Endothelial cell of umbilical vein (primary cell): ENCODE results near the gene VAV3. TPM values are rescaled to one million over a fixed set of nuclear protein-coding genes. Genes with fewer than 3 reads are reported as not detected.

ENCODE experiments used
- BruUV-seq: library from RNA; stranded (reverse); fragments of 400-500 nt; replicated peaks from 2 replicates; lab custom pipeline; 2021; lab: Mats Ljungman, UMichigan
- CTCF ChIA-PET: fragments of 300-600, 350-600 bp; sonication (Branson Sonifier 250); formaldehyde crosslinking; loops from one replicate; lab custom pipeline; 2021; ENCODE audit warnings: antibody characterized with exemption, inconsistent platforms; lab: Charles Lee
- POLR2A ChIA-PET: fragments of 300-600, 350-600 bp; sonication (Branson Sonifier 250); formaldehyde crosslinking; loops from one replicate; lab custom pipeline; 2021; ENCODE audit warnings: antibody characterized with exemption, inconsistent platforms; lab: Charles Lee
- DNase-seq: peaks from one replicate; pipeline ENCODE4 v3.0.0-alpha.2; 2011; ENCODE audit warnings: low read depth, low spot score
- FAIRE-seq: peaks from 2 replicates; lab custom pipeline; 2011; peaks lifted over from hg19 to GRCh38; lab: Jason Lieb, UNC
- H2AFZ ChIP-seq: 2 replicates; pipeline ENCODE4 v1.6.0; 2012; ENCODE audit warnings: low read depth, low read length, control low read depth, inconsistent platforms
- H3K27ac ChIP-seq: 2 replicates; pipeline ENCODE4 v1.5.1; 2011; ENCODE audit warnings: low read depth, mild to moderate bottlenecking, control low read depth, low read length, moderate library complexity; ENCODE audit not compliant: insufficient read depth
- H3K27me3 ChIP-seq, 2 experiments: 2 replicates each; pipeline versions ENCODE4 v1.6.0 to v1.6.1; 2011; ENCODE audit warnings: low read length in 2 of 2, mixed read lengths in 1 of 2; ENCODE audit not compliant: control insufficient read depth in 2 of 2, insufficient read depth in 2 of 2
- H3K36me3 ChIP-seq, 2 experiments: 2 replicates in 1 of 2; 3 replicates in 1 of 2; pipeline ENCODE4 v1.5.1; 2011; ENCODE audit warnings: low read length in 2 of 2, mild to moderate bottlenecking in 1 of 2, moderate library complexity in 1 of 2; ENCODE audit not compliant: control insufficient read depth in 2 of 2, insufficient read depth in 2 of 2; ENCODE audit errors: extremely low read depth in 1 of 2
- H3K4me1 ChIP-seq: 3 replicates; pipeline ENCODE4 v1.5.1; 2011; ENCODE audit warnings: mild to moderate bottlenecking, low read length; ENCODE audit not compliant: control insufficient read depth, insufficient read depth; ENCODE audit errors: extremely low read depth
- H3K4me2 ChIP-seq: 2 replicates; pipeline ENCODE4 v1.6.1; 2011; ENCODE audit warnings: low read length, control low read depth, mixed read lengths; ENCODE audit not compliant: insufficient read depth
- H3K4me3 ChIP-seq, 3 experiments: fragments of 200-600 bp in 1 of 3; sonication (generic), shearing (Covaris generic) in 1 of 3; replicated peaks in 1 of 3; 2 replicates each; pipeline ENCODE4 v1.5.1; 2011 to 2016; ENCODE audit warnings: control low read depth in 3 of 3, low read length in 3 of 3, mild to moderate bottlenecking in 2 of 3, inconsistent platforms in 1 of 3, low read depth in 1 of 3, moderate library complexity in 1 of 3; ENCODE audit not compliant: insufficient read depth in 1 of 3
- H3K79me2 ChIP-seq: 2 replicates; pipeline ENCODE4 v1.6.0; 2012; ENCODE audit warnings: low read length, inconsistent platforms; ENCODE audit not compliant: control insufficient read depth, insufficient read depth
- H3K9ac ChIP-seq: replicated peaks from 2 replicates; pipeline ENCODE3; 2011; ENCODE audit warnings: low read length, control low read depth; ENCODE audit not compliant: insufficient read depth; ENCODE audit errors: extremely low read depth
- H3K9me1 ChIP-seq: replicated peaks from 3 replicates; pipeline ENCODE4 v1.6.0; 2011; ENCODE audit warnings: mild to moderate bottlenecking, low read length; ENCODE audit not compliant: control insufficient read depth, insufficient read depth; ENCODE audit errors: extremely low read depth
- H3K9me3 ChIP-seq: replicated peaks from 2 replicates; pipeline ENCODE4 v1.5.1; 2012; ENCODE audit warnings: low read length, inconsistent platforms; ENCODE audit not compliant: control insufficient read depth, insufficient read depth
- H4K20me1 ChIP-seq: replicated peaks from 2 replicates; pipeline ENCODE3; 2011; ENCODE audit warnings: mild to moderate bottlenecking, low read length; ENCODE audit not compliant: control insufficient read depth, insufficient read depth; ENCODE audit errors: extremely low read depth
- EZH2 ChIP-seq: IDR thresholded peaks from 2 replicates; pipeline ENCODE4 v1.6.1; 2012; ENCODE audit warnings: borderline replicate concordance, low read depth, mild to moderate bottlenecking, moderate library complexity, low read length, inconsistent platforms; ENCODE audit not compliant: severe bottlenecking
- FOS ChIP-seq: IDR thresholded peaks from 2 replicates; pipeline ENCODE4 v1.6.1; 2011; ENCODE audit warnings: mild to moderate bottlenecking, low read length, moderate library complexity, borderline replicate concordance; ENCODE audit not compliant: insufficient read depth
- GATA2 ChIP-seq: IDR thresholded peaks from 2 replicates; pipeline ENCODE4 v1.7.0; 2011; ENCODE audit warnings: low read depth, mild to moderate bottlenecking, moderate library complexity, mixed read lengths, low read length; ENCODE audit not compliant: insufficient read length, insufficient read depth
- JUN ChIP-seq: IDR thresholded peaks from 2 replicates; pipeline ENCODE4 v1.6.1; 2011; ENCODE audit warnings: borderline replicate concordance, low read depth; ENCODE audit not compliant: insufficient read length, insufficient read depth
- MYC ChIP-seq: IDR thresholded peaks from one replicate; pipeline ENCODE4 v1.6.1; 2011; ENCODE audit warnings: mild to moderate bottlenecking, low read depth, low read length
- POLR2A ChIP-seq: IDR thresholded peaks from 2 replicates; pipeline ENCODE4 v1.6.1; 2012; ENCODE audit warnings: low read depth, mild to moderate bottlenecking, control low read depth, low read length
- POLR2AphosphoS5 ChIP-seq: IDR thresholded peaks from 2 replicates; pipeline ENCODE4 v1.6.1; 2012; ENCODE audit warnings: low read depth, mild to moderate bottlenecking, control low read depth, low read length, moderate library complexity; ENCODE audit not compliant: insufficient read depth
- dilution Hi-C: fragments of 300-500 bp; cut with MboI; formaldehyde crosslinking; loops from one replicate; pipeline ENCODE4 v1.15.0; 2019; ENCODE audit warnings: low sequenced_read_pairs; ENCODE audit not compliant: extremely low pct_ligation_motif_present
- intact Hi-C: fragments of 100-400 bp; cut with micrococcal nuclease; formaldehyde crosslinking; loops from one replicate; pipeline ENCODE4 v1.10.0; 2022
- polyA plus RNA-seq, 4 experiments: library from polyadenylated mRNA; depleted of rRNA in 3 of 4; stranded (reverse) in 3 of 4; unstranded in 1 of 4; fragments of >200 nt; gene quantifications; 2 replicates each; pipeline versions ENCODE4 v1.2.1 to v1.2.3, GENCODE V29; 2011 to 2012; ENCODE audit warnings: missing spikeins in 1 of 4
- total RNA-seq: library from RNA; stranded (reverse); gene quantifications from 2 replicates; pipeline ENCODE4 v1.2.3, GENCODE V29; 2021
- TF ChIP-seq, protein P1 (sequence below), 2 donors: IDR thresholded peaks; 1 replicate in 1 of 2; 2 replicates in 1 of 2; pipeline ENCODE4 v1.5.1; 2011; ENCODE audit warnings: low read length in 2 of 2, mild to moderate bottlenecking in 2 of 2, moderate library complexity in 2 of 2, control low read depth in 1 of 2, inconsistent platforms in 1 of 2, low read depth in 1 of 2; ENCODE audit not compliant: insufficient read depth in 1 of 2; ENCODE audit errors: extremely low read depth in 1 of 2
- TF ChIP-seq, protein P2 (sequence below): IDR thresholded peaks from 2 replicates; pipeline ENCODE4 v1.6.1; 2011; ENCODE audit not compliant: insufficient read depth, insufficient read length

VAV3 gene
- total and polyA plus RNA-seq, 2 donors (not counting 3 experiments of a cell fraction or from before 2014, with no cell fraction given): 0.18 to 1.5 TPM

DNA sequence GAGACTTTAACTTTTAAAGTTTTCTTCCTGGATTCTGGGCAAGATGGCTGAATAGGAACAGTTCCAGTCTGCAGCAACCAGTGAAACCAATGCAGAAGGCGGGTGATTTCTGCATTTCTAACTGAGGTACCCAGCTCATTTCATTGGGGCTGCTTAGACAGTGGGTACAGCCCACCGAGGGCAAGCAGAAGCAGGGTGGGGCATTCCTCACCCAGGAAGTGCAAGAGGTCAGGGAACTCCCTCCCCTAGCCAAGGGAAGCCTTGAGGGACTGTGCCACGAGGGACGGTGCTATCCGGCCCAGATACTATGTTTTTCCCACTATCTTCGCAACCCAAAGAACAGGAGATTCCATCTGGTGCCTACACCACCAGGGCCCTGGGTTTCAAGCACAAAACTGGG lies 121.0 kb downstream of the VAV3 start:
- no peak overlapping the region for H3K4me2 ChIP-seq
- ChIA-PET POLR2A (no interaction called here), CTCF (no interaction called here)
- H2AFZ ChIP-seq: no peak overlapping the region
- TF ChIP-seq, protein P1, sequence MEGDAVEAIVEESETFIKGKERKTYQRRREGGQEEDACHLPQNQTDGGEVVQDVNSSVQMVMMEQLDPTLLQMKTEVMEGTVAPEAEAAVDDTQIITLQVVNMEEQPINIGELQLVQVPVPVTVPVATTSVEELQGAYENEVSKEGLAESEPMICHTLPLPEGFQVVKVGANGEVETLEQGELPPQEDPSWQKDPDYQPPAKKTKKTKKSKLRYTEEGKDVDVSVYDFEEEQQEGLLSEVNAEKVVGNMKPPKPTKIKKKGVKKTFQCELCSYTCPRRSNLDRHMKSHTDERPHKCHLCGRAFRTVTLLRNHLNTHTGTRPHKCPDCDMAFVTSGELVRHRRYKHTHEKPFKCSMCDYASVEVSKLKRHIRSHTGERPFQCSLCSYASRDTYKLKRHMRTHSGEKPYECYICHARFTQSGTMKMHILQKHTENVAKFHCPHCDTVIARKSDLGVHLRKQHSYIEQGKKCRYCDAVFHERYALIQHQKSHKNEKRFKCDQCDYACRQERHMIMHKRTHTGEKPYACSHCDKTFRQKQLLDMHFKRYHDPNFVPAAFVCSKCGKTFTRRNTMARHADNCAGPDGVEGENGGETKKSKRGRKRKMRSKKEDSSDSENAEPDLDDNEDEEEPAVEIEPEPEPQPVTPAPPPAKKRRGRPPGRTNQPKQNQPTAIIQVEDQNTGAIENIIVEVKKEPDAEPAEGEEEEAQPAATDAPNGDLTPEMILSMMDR (IDR thresholded peaks at IDR 0.05; ENCODE audit: extremely low read depth in 1 of 2, insufficient read depth in 1 of 2, low read depth in 1 of 2, low read length in 2 of 2): no peak
- no peak for TF ChIP-seq FOS
- TF ChIP-seq JUN: no peak
- TF ChIP-seq EZH2: no peak
- no peak for TF ChIP-seq MYC
- TF ChIP-seq POLR2AphosphoS5: no peak
- TF ChIP-seq GATA2: no peak
- TF ChIP-seq, protein P2, sequence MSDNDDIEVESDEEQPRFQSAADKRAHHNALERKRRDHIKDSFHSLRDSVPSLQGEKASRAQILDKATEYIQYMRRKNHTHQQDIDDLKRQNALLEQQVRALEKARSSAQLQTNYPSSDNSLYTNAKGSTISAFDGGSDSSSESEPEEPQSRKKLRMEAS: no peak
- no peak for TF ChIP-seq POLR2A
- H3K9me1 ChIP-seq: no peaks in the 10 kb centered on the region
- FAIRE-seq: no peak
- intact Hi-C loops: no loop called here
- no peak overlapping the region for H3K4me3 ChIP-seq
- H3K79me2 ChIP-seq: no peaks in the 10 kb centered on the region
- H3K36me3 ChIP-seq: no peaks in the 10 kb centered on the region
- peaks cover 0 to 6% of the 10 kb centered on the region in 2 experiments for H3K27me3 ChIP-seq
- H3K9ac ChIP-seq: no peak overlapping the region
- dilution Hi-C loops: no loop called here
- DNase-seq: no peak
- H3K4me1 ChIP-seq: no peaks in the 10 kb centered on the region
- H4K20me1 ChIP-seq: no peaks in the 10 kb centered on the region
- no peaks in the 10 kb centered on the region for H3K9me3 ChIP-seq
- BruUV-seq: no TSS peak
- no peak overlapping the region for H3K27ac ChIP-seq
